DOHH2 (cell line): ENCODE results near the gene LRRC4B.

Source experiments
- H3F3A ChIP-seq: fragments of 200-600 bp; sonication (generic), shearing (Covaris generic); 2 replicates; pipeline ENCODE4 v1.6.0; 2016; ENCODE audit warnings: antibody characterized with exemption, mild to moderate bottlenecking; ENCODE audit not compliant: control insufficient read depth, insufficient read depth
- H3K27ac ChIP-seq: fragments of 200-600 bp; sonication (generic); 2 replicates; pipeline ENCODE4 v1.5.1; 2014; ENCODE audit warnings: low read depth, mild to moderate bottlenecking, low read length, moderate library complexity
- H3K27me3 ChIP-seq: fragments of 200-600 bp; sonication (generic); 2 replicates; pipeline ENCODE4 v1.6.1; 2014; ENCODE audit warnings: mild to moderate bottlenecking, low read length, mixed read lengths; ENCODE audit not compliant: control insufficient read depth
- H3K36me3 ChIP-seq: fragments of 200-600 bp; sonication (generic); 2 replicates; pipeline ENCODE4 v1.6.1; 2014; ENCODE audit warnings: mild to moderate bottlenecking, low read length, moderate library complexity, mixed read lengths; ENCODE audit not compliant: control insufficient read depth
- H3K4me1 ChIP-seq: fragments of 200-600 bp; sonication (generic); 2 replicates; pipeline ENCODE4 v1.6.1; 2014; ENCODE audit warnings: mild to moderate bottlenecking, low read length, mixed read lengths; ENCODE audit not compliant: control insufficient read depth
- H3K4me2 ChIP-seq: fragments of 200-600 bp; sonication (generic); 2 replicates; pipeline ENCODE4 v1.6.0; 2014; ENCODE audit warnings: mild to moderate bottlenecking, low read length, moderate library complexity
- H3K4me3 ChIP-seq: fragments of 200-600 bp; sonication (generic); 2 replicates; pipeline ENCODE4 v1.5.1; 2014; ENCODE audit warnings: mild to moderate bottlenecking, low read length, mixed read lengths
- H3K79me2 ChIP-seq: fragments of 200-600 bp; sonication (generic); 2 replicates; pipeline ENCODE4 v1.6.1; 2014; ENCODE audit warnings: mild to moderate bottlenecking, low read length, mixed read lengths; ENCODE audit not compliant: control insufficient read depth
- H3K9me2 ChIP-seq: fragments of 200-600 bp; sonication (generic); replicated peaks from 2 replicates; pipeline ENCODE4 v1.6.1; 2014; ENCODE audit warnings: mild to moderate bottlenecking, low read length, mixed read lengths; ENCODE audit not compliant: control insufficient read depth
- H3K9me3 ChIP-seq: fragments of 200-600 bp; sonication (generic); 2 replicates; pipeline ENCODE4 v1.6.1; 2014; ENCODE audit warnings: antibody characterized with exemption, low read length, mixed read lengths; ENCODE audit not compliant: control insufficient read depth, insufficient read depth
- H4K20me1 ChIP-seq: fragments of 200-600 bp; sonication (generic); 2 replicates; pipeline ENCODE4 v1.6.0; 2014; ENCODE audit warnings: low read depth, mild to moderate bottlenecking, antibody characterized with exemption, low read length, moderate library complexity; ENCODE audit not compliant: control insufficient read depth, insufficient read depth
- EZH2phosphoT487 ChIP-seq: fragments of 200-600 bp; sonication (generic); IDR thresholded peaks from 2 replicates; pipeline ENCODE4 v1.6.1; 2017; ENCODE audit warnings: borderline replicate concordance, mild to moderate bottlenecking, antibody characterized with exemption, low read length, moderate library complexity, mixed read lengths
- TF ChIP-seq, protein P1 (sequence below): fragments of 200-600 bp; sonication (generic); IDR thresholded peaks from one replicate; pipeline ENCODE4 v1.5.1; 2014; ENCODE audit warnings: antibody characterized with exemption, mild to moderate bottlenecking, low read depth, low read length; ENCODE audit not compliant: poor library complexity, severe bottlenecking

The LRRC4B gene

DNA sequence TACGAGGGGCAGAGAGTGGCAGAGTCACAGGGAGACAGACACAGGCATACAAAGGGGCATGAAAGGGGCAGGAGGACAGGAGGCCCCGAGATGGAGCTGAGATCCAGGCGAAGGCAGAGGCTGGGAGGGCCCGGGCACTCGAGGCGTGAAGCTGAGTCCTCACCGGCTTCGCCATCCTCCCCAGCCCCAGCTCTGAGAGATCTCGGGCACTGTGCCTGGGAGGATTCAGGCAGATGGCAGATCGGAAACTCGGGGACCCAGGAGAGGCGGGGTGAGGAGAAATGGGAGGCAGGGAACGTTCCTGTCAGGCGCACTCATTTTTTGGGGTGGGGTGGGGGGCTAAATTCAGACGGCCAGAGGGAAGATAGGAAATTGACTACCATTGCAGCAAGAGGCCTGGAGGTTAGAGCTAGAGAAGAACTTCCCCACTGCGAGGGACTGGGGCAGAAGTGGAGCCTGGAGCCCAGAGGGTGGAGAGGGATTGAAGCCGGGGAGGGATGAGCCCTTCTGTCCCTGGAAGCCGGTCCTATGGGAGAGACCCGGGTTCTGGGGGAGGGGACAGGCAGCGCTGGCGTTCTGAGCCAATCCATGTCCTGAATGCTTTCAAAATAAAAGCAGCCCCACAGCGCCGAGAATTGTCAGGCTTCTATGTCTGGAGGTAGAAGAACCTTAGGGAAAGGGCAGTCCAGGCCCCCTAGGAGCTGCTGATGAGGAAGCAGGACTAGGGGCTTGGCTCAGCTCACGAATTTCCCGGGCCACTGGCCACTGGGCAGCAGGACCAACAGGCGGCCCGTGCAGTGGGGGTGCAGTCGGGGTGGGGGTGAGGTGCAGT is 12.6 kb downstream of the LRRC4B start:
- TF ChIP-seq EZH2phosphoT487, result no peak
- TF ChIP-seq, protein P1, sequence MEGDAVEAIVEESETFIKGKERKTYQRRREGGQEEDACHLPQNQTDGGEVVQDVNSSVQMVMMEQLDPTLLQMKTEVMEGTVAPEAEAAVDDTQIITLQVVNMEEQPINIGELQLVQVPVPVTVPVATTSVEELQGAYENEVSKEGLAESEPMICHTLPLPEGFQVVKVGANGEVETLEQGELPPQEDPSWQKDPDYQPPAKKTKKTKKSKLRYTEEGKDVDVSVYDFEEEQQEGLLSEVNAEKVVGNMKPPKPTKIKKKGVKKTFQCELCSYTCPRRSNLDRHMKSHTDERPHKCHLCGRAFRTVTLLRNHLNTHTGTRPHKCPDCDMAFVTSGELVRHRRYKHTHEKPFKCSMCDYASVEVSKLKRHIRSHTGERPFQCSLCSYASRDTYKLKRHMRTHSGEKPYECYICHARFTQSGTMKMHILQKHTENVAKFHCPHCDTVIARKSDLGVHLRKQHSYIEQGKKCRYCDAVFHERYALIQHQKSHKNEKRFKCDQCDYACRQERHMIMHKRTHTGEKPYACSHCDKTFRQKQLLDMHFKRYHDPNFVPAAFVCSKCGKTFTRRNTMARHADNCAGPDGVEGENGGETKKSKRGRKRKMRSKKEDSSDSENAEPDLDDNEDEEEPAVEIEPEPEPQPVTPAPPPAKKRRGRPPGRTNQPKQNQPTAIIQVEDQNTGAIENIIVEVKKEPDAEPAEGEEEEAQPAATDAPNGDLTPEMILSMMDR, result no peak
- Histone ChIP-seq H3K4me1 (peaks cover 9% of the 10 kb centered on the region), H3K79me2 (no peaks in the 10 kb centered on the region), H4K20me1 (no peaks in the 10 kb centered on the region), H3K9me2 (no peaks in the 10 kb centered on the region), H3K4me3 (peak overlapping the region; percentile 79), H3K4me2 (peak overlapping the region; percentile 94), H3K36me3 (no peaks in the 10 kb centered on the region), H3K27me3 (peaks cover 9% of the 10 kb centered on the region; the same call in 1 of the 2 replicates), H3F3A (no peaks in the 10 kb centered on the region), H3K9me3 (no peaks in the 10 kb centered on the region), H3K27ac (no peak overlapping the region)

DNA sequence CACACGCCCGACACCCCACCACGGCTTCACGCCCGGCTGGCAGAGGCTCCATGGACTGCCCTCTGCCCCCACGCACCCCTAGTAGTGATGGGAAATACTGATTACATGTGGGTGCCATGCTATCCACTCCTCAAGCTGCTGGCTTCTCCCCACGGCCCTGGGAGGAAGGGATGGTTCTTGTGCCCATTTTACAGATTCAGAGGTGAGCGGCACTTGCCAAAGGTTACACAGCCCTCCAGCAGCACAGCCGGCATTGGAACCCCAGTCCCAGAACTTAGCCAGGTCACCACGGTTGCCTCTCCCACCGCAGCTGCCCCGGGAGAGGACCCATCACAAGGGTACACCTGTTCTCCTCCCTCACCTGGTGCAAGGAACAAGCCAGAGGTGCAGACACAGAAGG is 13.2 kb downstream of the LRRC4B start:
- Histone ChIP-seq H3F3A (no peaks in the 10 kb centered on the region), H3K36me3 (no peaks in the 10 kb centered on the region), H3K9me3 (no peaks in the 10 kb centered on the region), H3K27me3 (peaks cover 9% of the 10 kb centered on the region; the same call in 1 of the 2 replicates), H3K9me2 (no peaks in the 10 kb centered on the region), H3K4me2 (no peak overlapping the region), H3K27ac (no peak overlapping the region), H3K4me1 (peaks cover 9% of the 10 kb centered on the region), H3K79me2 (no peaks in the 10 kb centered on the region), H4K20me1 (no peaks in the 10 kb centered on the region), H3K4me3 (no peak overlapping the region)
- TF ChIP-seq, protein P1, result no peak
- TF ChIP-seq EZH2phosphoT487, result no peak

DNA sequence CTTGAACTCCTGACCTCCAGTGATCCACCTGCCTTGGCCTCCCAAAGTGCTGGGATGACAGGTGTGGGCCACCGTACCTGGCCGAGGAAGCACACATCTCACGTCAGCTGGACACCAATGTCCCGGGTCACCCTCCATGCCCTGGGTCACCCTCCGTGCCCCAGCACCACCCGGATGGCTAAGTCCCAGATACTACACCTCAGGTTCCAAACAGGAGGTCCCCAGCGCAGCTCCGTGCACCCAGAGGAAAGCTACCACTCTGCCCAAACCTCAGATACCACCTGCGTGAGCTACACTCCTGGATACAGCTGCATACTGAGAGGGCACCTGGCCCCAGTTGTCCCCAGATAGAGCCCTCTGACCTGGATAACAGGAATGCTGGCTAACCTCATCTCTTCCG is 14.0 kb downstream of the LRRC4B start:
- H4K20me1 ChIP-seq, result no peaks in the 10 kb centered on the region
- H3K36me3 ChIP-seq, result no peaks in the 10 kb centered on the region
- H3K27me3 ChIP-seq, result peaks cover 9% of the 10 kb centered on the region; the same call in 1 of the 2 replicates
- no peaks in the 10 kb centered on the region for H3K79me2 ChIP-seq
- H3K4me3 ChIP-seq, result no peak overlapping the region
- H3K4me1 ChIP-seq, result peaks cover 9% of the 10 kb centered on the region
- H3K9me3 ChIP-seq, result no peaks in the 10 kb centered on the region
- H3K9me2 ChIP-seq, result no peaks in the 10 kb centered on the region
- H3K27ac ChIP-seq, result no peak overlapping the region
- TF ChIP-seq EZH2phosphoT487, result no peak
- TF ChIP-seq, protein P1, result no peak
- no peaks in the 10 kb centered on the region for H3F3A ChIP-seq
- no peak overlapping the region for H3K4me2 ChIP-seq
